ENCODE results near the gene ZNF366. TPM values are rescaled to one million over a fixed set of nuclear protein-coding genes. Genes with fewer than 3 reads are reported as not detected.

The ZNF366 gene
- total RNA-seq, 2 experiments from 2014 or later = not detected

- H3K4me1 ChIP-seq (ENCODE audit: insufficient read depth, low read length, poor library complexity, severe bottlenecking) = no peaks in the 10 kb centered on the region
- TF ChIP-seq EZH2phosphoT487 (IDR thresholded peaks at IDR 0.05; ENCODE audit: borderline replicate concordance, low read depth, low read length) = no peak
- TF ChIP-seq CTCF (conservative IDR thresholded peaks at IDR 0.05; ENCODE audit: low read length) = no peak
- no TSS peak for BruUV-seq (replicated peaks)
Measured at GRCh38 chr5:72555871-72556270, 48.7 kb upstream of the ZNF366 start.

GRCh38 chr5:72554897-72555296 lies 47.7 kb upstream of the ZNF366 start:
- intact Hi-C loops (cut with micrococcal nuclease; ENCODE audit: unreplicated experiment) = no loop called here
- TF ChIP-seq CTCF (conservative IDR thresholded peaks at IDR 0.05; ENCODE audit: low read length) = no peak
- TF ChIP-seq EZH2phosphoT487 (IDR thresholded peaks at IDR 0.05; ENCODE audit: borderline replicate concordance, low read depth, low read length) = no peak
- Histone ChIP-seq H3K4me2 (ENCODE audit: low read length) (no peak overlapping the region), H3K9me2 (ENCODE audit: insufficient read depth, low read length) (no peaks in the 10 kb centered on the region), H4K20me1 (ENCODE audit: insufficient read depth, low read length) (no peaks in the 10 kb centered on the region), H3K4me1 (ENCODE audit: insufficient read depth, low read length, poor library complexity, severe bottlenecking) (no peaks in the 10 kb centered on the region), H3K36me3 (ENCODE audit: insufficient read depth, low read length) (no peaks in the 10 kb centered on the region), H3K9me3 (ENCODE audit: low read length) (no peaks in the 10 kb centered on the region), H3K27ac (ENCODE audit: low read depth, low read length, poor library complexity, severe bottlenecking) (no peak overlapping the region), H3K79me2 (ENCODE audit: insufficient read depth, low read depth, low read length) (no peaks in the 10 kb centered on the region), H2AFZ (ENCODE audit: low read length) (no peak overlapping the region), H3K4me3 (ENCODE audit: low read depth, low read length, poor library complexity, severe bottlenecking) (no peak overlapping the region)
- ChIA-PET CTCF (ENCODE audit: unreplicated experiment) (no interaction called here), POLR2A (no interaction called here)
- DNase-seq (ENCODE audit: low spot score) = no peak
- no TSS peak for BruUV-seq (replicated peaks)

More at GRCh38 chr5:72555871-72556270, 48.7 kb upstream of the ZNF366 start:
- ChIA-PET CTCF (ENCODE audit: unreplicated experiment) (no interaction called here), POLR2A (no interaction called here)
- H3K27ac ChIP-seq (ENCODE audit: low read depth, low read length, poor library complexity, severe bottlenecking) = no peak overlapping the region
- H3K9me2 ChIP-seq (ENCODE audit: insufficient read depth, low read length) = no peaks in the 10 kb centered on the region
- peak overlapping the region; percentile 19; the same call in 1 of the 2 replicates for H2AFZ ChIP-seq (ENCODE audit: low read length)
- no peaks in the 10 kb centered on the region for H3K79me2 ChIP-seq (ENCODE audit: insufficient read depth, low read depth, low read length)
- no peaks in the 10 kb centered on the region for H3K36me3 ChIP-seq (ENCODE audit: insufficient read depth, low read length)
- intact Hi-C loops (cut with micrococcal nuclease; ENCODE audit: unreplicated experiment) = no loop called here
- no peak overlapping the region for H3K4me2 ChIP-seq (ENCODE audit: low read length)
- H3K9me3 ChIP-seq (ENCODE audit: low read length) = no peaks in the 10 kb centered on the region
- H4K20me1 ChIP-seq (ENCODE audit: insufficient read depth, low read length) = no peaks in the 10 kb centered on the region
- no peak overlapping the region for H3K4me3 ChIP-seq (ENCODE audit: low read depth, low read length, poor library complexity, severe bottlenecking)
- no peak for DNase-seq (ENCODE audit: low spot score)

GRCh38 chr5:72552041-72552557 lies 44.9 kb upstream of the ZNF366 start:
- intact Hi-C loops (cut with micrococcal nuclease; ENCODE audit: unreplicated experiment) = no loop called here
- no peaks in the 10 kb centered on the region for H3K9me2 ChIP-seq (ENCODE audit: insufficient read depth, low read length)
- ChIA-PET CTCF (ENCODE audit: unreplicated experiment) (no interaction called here), POLR2A (interaction anchor here (0.6 kb wide), 1 partner anchor 17 kb away, joined by 5 read pairs; no protein-coding TSS in a partner anchor)
- no TSS peak for BruUV-seq (replicated peaks)
- H2AFZ ChIP-seq (ENCODE audit: low read length) = no peak overlapping the region
- no peak for DNase-seq (ENCODE audit: low spot score)
- TF ChIP-seq EZH2phosphoT487 (IDR thresholded peaks at IDR 0.05; ENCODE audit: borderline replicate concordance, low read depth, low read length) = no peak
- no peak for TF ChIP-seq CTCF (conservative IDR thresholded peaks at IDR 0.05; ENCODE audit: low read length)
- no peaks in the 10 kb centered on the region for H3K9me3 ChIP-seq (ENCODE audit: low read length)
- H3K36me3 ChIP-seq (ENCODE audit: insufficient read depth, low read length) = no peaks in the 10 kb centered on the region
- no peak overlapping the region for H3K27ac ChIP-seq (ENCODE audit: low read depth, low read length, poor library complexity, severe bottlenecking)
- H3K4me2 ChIP-seq (ENCODE audit: low read length) = no peak overlapping the region
- H3K4me1 ChIP-seq (ENCODE audit: insufficient read depth, low read length, poor library complexity, severe bottlenecking) = no peaks in the 10 kb centered on the region
- no peaks in the 10 kb centered on the region for H4K20me1 ChIP-seq (ENCODE audit: insufficient read depth, low read length)
- no peak overlapping the region for H3K4me3 ChIP-seq (ENCODE audit: low read depth, low read length, poor library complexity, severe bottlenecking)
- no peaks in the 10 kb centered on the region for H3K79me2 ChIP-seq (ENCODE audit: insufficient read depth, low read depth, low read length)
